HCT116 (cell line): Measurements from ENCODE around the gene SKIC8. TPM values are rescaled to one million over a fixed set of nuclear protein-coding genes. Genes with fewer than 3 reads are reported as not detected.

ENCODE experiments used
- ATAC-seq: fragments of 200-7000 bp; cut with Tn5 transposase; 2 replicates; pipeline ENCODE4 v1.9.1; 2020; ENCODE audit warnings: mild to moderate bottlenecking, moderate library complexity
- BruUV-seq: library from RNA; stranded (reverse); fragments of 400-500 nt; replicated peaks from 2 replicates; lab custom pipeline; 2021; lab: Mats Ljungman, UMichigan
- CTCF ChIA-PET: fragments of 300-600 bp; sonication (Branson Sonifier 250); formaldehyde crosslinking; loops from one replicate; lab custom pipeline; 2021; ENCODE audit warnings: antibody characterized with exemption; lab: Charles Lee
- POLR2A ChIA-PET: fragments of 300-600, 350-600 bp; sonication (Branson Sonifier 250); formaldehyde crosslinking; loops from one replicate; lab custom pipeline; 2021; ENCODE audit warnings: antibody characterized with exemption; lab: Charles Lee
- RAD21 ChIA-PET, 2 experiments: fragments of 300-600 bp; sonication (Branson Sonifier 250); formaldehyde crosslinking; loops; one replicate each; lab custom pipeline; 2023; ENCODE audit warnings: low total read pairs in 2 of 2; ENCODE audit not compliant: uncharacterized antibody in 2 of 2, unreplicated experiment in 2 of 2, low non-redundant PET in 1 of 2; lab: Charles Lee
- DNase-seq: peaks from one replicate; pipeline ENCODE4 v3.0.0-alpha.2; 2010; ENCODE audit warnings: low read depth, low spot score
- H2AFZ ChIP-seq: fragments of 200-600 bp; shearing (Covaris generic), sonication (generic); 2 replicates; pipeline ENCODE4 v1.6.1; 2017; ENCODE audit warnings: low read depth, mixed run types, mixed read lengths, antibody characterized with exemption, low read length; ENCODE audit not compliant: poor library complexity, severe bottlenecking
- H3K27ac ChIP-seq: 2 replicates; pipeline ENCODE4 v1.5.1; 2012; ENCODE audit warnings: low read depth, low read length
- H3K27me3 ChIP-seq: fragments of 200-600 bp; sonication (generic); 2 replicates; pipeline ENCODE4 v1.6.1; 2016; ENCODE audit warnings: mixed run types, low read length, mixed read lengths; ENCODE audit not compliant: insufficient read depth
- H3K36me3 ChIP-seq, 2 experiments: fragments of 200-500 bp in 1 of 2; fragments of 200-600 bp in 1 of 2; sonication (Bioruptor generic) in 1 of 2; sonication (generic) in 1 of 2; 2 replicates each; pipeline versions ENCODE4 v1.5.1 to v1.6.1; 2014 to 2016; ENCODE audit warnings: low read length in 2 of 2, inconsistent platforms in 1 of 2, mixed read lengths in 1 of 2, mixed run types in 1 of 2; ENCODE audit not compliant: insufficient read depth in 2 of 2, control insufficient read depth in 1 of 2
- H3K4me1 ChIP-seq, 2 experiments: fragments of 200-600 bp in 1 of 2; sonication (generic) in 1 of 2; 2 replicates each; pipeline versions ENCODE4 v1.5.1 to v1.6.1; 2012 to 2017; ENCODE audit warnings: low read length in 2 of 2, inconsistent platforms in 1 of 2, mild to moderate bottlenecking in 1 of 2, mixed read lengths in 1 of 2, mixed run types in 1 of 2, moderate library complexity in 1 of 2; ENCODE audit not compliant: insufficient read depth in 2 of 2, control insufficient read depth in 1 of 2
- H3K4me2 ChIP-seq: fragments of 200-600 bp; sonication (generic); 2 replicates; pipeline ENCODE4 v1.6.1; 2017; ENCODE audit warnings: mixed run types, low read length, mixed read lengths
- H3K4me3 ChIP-seq, 2 experiments: fragments of 200-600 bp in 1 of 2; sonication (generic) in 1 of 2; replicated peaks in 1 of 2; 2 replicates each; pipeline ENCODE4 v1.5.1; 2011 to 2016; ENCODE audit warnings: low read length in 2 of 2, control low read depth in 1 of 2, low read depth in 1 of 2, mild to moderate bottlenecking in 1 of 2, mixed read lengths in 1 of 2, mixed run types in 1 of 2
- H3K79me2 ChIP-seq: fragments of 200-600 bp; sonication (generic); 2 replicates; pipeline ENCODE4 v1.6.1; 2017; ENCODE audit warnings: mild to moderate bottlenecking, mixed run types, low read length, moderate library complexity, mixed read lengths; ENCODE audit not compliant: insufficient read depth
- H3K9ac ChIP-seq: fragments of 200-600 bp; sonication (generic); 2 replicates; pipeline ENCODE4 v1.6.1; 2016; ENCODE audit warnings: low read length, mixed read lengths
- H3K9me2 ChIP-seq: fragments of 200-600 bp; sonication (generic), shearing (Covaris generic); 2 replicates; pipeline ENCODE4 v1.6.1; 2017; ENCODE audit warnings: mixed run types, mild to moderate bottlenecking, moderate library complexity; ENCODE audit not compliant: insufficient read depth
- H3K9me3 ChIP-seq, 2 experiments: fragments of 200-500 bp in 1 of 2; fragments of 200-600 bp in 1 of 2; sonication (Bioruptor generic) in 1 of 2; sonication (generic) in 1 of 2; 2 replicates each; pipeline ENCODE4 v1.6.1; 2014 to 2017; ENCODE audit warnings: low read length in 2 of 2, mixed read lengths in 2 of 2, inconsistent platforms in 1 of 2, low read depth in 1 of 2, mild to moderate bottlenecking in 1 of 2, mixed run types in 1 of 2, moderate library complexity in 1 of 2; ENCODE audit not compliant: control insufficient read depth in 1 of 2, insufficient read depth in 1 of 2
- H4K20me1 ChIP-seq: fragments of 200-600 bp; sonication (generic), shearing (Covaris generic); 2 replicates; pipeline ENCODE4 v1.6.1; 2017; ENCODE audit warnings: mixed run types, mild to moderate bottlenecking, moderate library complexity; ENCODE audit not compliant: insufficient read depth
- EZH2 ChIP-seq: fragments of 200-600 bp; sonication (generic); IDR thresholded peaks from 2 replicates; pipeline ENCODE4 v1.6.1; 2017; ENCODE audit warnings: antibody characterized with exemption, mixed run types
- EZH2phosphoT487 ChIP-seq: fragments of 200-600 bp; IDR thresholded peaks from 2 replicates; pipeline ENCODE4 v1.6.1; 2018; ENCODE audit warnings: antibody characterized with exemption, borderline replicate concordance
- RAD21 ChIP-seq: IDR thresholded peaks from 2 replicates; pipeline ENCODE4 v1.6.1; 2012; ENCODE audit warnings: low read depth, mild to moderate bottlenecking
- SP1 ChIP-seq: IDR thresholded peaks from 2 replicates; pipeline ENCODE4 v1.6.1; 2012; ENCODE audit warnings: low read depth
- TCF7L2 ChIP-seq: IDR thresholded peaks from 2 replicates; pipeline ENCODE4 v1.7.0; 2011; ENCODE audit warnings: borderline replicate concordance, inconsistent platforms; ENCODE audit not compliant: insufficient read depth, insufficient read length; ENCODE audit errors: extremely low read depth
- YY1 ChIP-seq: IDR thresholded peaks from 2 replicates; pipeline ENCODE4 v1.6.1; 2011; ENCODE audit warnings: low read length, low read depth, moderate library complexity, mild to moderate bottlenecking; ENCODE audit not compliant: insufficient replicate concordance; ENCODE audit errors: extremely low read depth
- ZFX ChIP-seq: fragments of 450-650 bp; IDR thresholded peaks from 2 replicates; pipeline ENCODE4 v1.6.1; 2017
- intact Hi-C: fragments of 100-400 bp; cut with micrococcal nuclease; formaldehyde crosslinking; loops from 2 replicates; pipeline ENCODE4 v1.10.0; 2022
- total RNA-seq: library from RNA; stranded (reverse); gene quantifications from one replicate; pipeline ENCODE4 v1.2.1, GENCODE V29; 2021; ENCODE audit not compliant: unreplicated experiment
- TF ChIP-seq, protein P1 (sequence below): IDR thresholded peaks from 2 replicates; pipeline ENCODE4 v1.6.1; 2012; ENCODE audit warnings: low read depth
- TF ChIP-seq, protein P2 (sequence below): IDR thresholded peaks from 2 replicates; pipeline ENCODE4 v1.6.1; 2011; ENCODE audit warnings: mild to moderate bottlenecking, low read length, moderate library complexity; ENCODE audit not compliant: insufficient replicate concordance; ENCODE audit errors: extremely low read depth
- TF ChIP-seq, protein P3 (sequence below): IDR thresholded peaks from 2 replicates; pipeline ENCODE4 v1.6.1; 2012

Gene SKIC8
- total RNA-seq, 1 experiment from 2014 or later: 57.1 TPM

DNA sequence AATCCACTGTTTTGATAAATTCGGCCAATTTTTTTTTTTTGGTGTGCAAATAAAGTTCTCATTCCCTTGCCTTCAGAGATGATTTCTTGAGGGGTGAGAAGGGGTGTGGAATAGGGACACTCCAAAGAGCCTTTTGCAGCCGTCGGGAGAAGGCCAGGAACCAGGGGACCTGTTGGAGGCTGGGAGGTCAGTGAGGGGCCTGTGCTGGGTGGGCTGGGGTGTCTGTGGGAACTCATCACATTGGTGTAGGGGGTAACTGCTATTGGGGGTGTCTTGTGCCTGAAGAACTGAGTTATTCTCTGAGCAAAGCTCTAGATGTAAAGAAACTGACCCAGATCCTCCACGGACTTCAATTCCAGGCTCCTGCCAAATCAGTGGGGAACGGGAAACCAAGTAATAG lies 13.5 kb upstream of the SKIC8 start:
- intact Hi-C loops: no loop called here
- no TSS peak for BruUV-seq
- Histone ChIP-seq H2AFZ (no peak overlapping the region), H3K4me2 (no peak overlapping the region), H3K27me3 (no peaks in the 10 kb centered on the region), H3K4me3 (no peak overlapping the region), H3K9ac (no peak overlapping the region), H3K9me2 (no peaks in the 10 kb centered on the region), H3K9me3 (no peaks in the 10 kb centered on the region), H3K79me2 (no peaks in the 10 kb centered on the region), H3K36me3 (no peaks in the 10 kb centered on the region), H3K4me1 (peaks cover 3 to 17% of the 10 kb centered on the region in 2 experiments; a peak in 3 of 4 replicates), H4K20me1 (no peaks in the 10 kb centered on the region), H3K27ac (no peak overlapping the region)
- DNase-seq: no peak
- no peak for ATAC-seq
- POLR2A ChIA-PET: no interaction called here
- TF ChIP-seq, protein P1, sequence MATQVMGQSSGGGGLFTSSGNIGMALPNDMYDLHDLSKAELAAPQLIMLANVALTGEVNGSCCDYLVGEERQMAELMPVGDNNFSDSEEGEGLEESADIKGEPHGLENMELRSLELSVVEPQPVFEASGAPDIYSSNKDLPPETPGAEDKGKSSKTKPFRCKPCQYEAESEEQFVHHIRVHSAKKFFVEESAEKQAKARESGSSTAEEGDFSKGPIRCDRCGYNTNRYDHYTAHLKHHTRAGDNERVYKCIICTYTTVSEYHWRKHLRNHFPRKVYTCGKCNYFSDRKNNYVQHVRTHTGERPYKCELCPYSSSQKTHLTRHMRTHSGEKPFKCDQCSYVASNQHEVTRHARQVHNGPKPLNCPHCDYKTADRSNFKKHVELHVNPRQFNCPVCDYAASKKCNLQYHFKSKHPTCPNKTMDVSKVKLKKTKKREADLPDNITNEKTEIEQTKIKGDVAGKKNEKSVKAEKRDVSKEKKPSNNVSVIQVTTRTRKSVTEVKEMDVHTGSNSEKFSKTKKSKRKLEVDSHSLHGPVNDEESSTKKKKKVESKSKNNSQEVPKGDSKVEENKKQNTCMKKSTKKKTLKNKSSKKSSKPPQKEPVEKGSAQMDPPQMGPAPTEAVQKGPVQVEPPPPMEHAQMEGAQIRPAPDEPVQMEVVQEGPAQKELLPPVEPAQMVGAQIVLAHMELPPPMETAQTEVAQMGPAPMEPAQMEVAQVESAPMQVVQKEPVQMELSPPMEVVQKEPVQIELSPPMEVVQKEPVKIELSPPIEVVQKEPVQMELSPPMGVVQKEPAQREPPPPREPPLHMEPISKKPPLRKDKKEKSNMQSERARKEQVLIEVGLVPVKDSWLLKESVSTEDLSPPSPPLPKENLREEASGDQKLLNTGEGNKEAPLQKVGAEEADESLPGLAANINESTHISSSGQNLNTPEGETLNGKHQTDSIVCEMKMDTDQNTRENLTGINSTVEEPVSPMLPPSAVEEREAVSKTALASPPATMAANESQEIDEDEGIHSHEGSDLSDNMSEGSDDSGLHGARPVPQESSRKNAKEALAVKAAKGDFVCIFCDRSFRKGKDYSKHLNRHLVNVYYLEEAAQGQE: no peak
- no peak for TF ChIP-seq RAD21
- TF ChIP-seq, protein P2, sequence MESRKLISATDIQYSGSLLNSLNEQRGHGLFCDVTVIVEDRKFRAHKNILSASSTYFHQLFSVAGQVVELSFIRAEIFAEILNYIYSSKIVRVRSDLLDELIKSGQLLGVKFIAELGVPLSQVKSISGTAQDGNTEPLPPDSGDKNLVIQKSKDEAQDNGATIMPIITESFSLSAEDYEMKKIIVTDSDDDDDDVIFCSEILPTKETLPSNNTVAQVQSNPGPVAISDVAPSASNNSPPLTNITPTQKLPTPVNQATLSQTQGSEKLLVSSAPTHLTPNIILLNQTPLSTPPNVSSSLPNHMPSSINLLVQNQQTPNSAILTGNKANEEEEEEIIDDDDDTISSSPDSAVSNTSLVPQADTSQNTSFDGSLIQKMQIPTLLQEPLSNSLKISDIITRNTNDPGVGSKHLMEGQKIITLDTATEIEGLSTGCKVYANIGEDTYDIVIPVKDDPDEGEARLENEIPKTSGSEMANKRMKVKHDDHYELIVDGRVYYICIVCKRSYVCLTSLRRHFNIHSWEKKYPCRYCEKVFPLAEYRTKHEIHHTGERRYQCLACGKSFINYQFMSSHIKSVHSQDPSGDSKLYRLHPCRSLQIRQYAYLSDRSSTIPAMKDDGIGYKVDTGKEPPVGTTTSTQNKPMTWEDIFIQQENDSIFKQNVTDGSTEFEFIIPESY: no peak
- no peak for TF ChIP-seq EZH2phosphoT487
- no peak for TF ChIP-seq ZFX
- TF ChIP-seq YY1: no peak
- TF ChIP-seq SP1: no peak
- no peak for TF ChIP-seq TCF7L2
- no peak for TF ChIP-seq EZH2
- TF ChIP-seq, protein P3, sequence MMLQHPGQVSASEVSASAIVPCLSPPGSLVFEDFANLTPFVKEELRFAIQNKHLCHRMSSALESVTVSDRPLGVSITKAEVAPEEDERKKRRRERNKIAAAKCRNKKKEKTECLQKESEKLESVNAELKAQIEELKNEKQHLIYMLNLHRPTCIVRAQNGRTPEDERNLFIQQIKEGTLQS: no peak
- CTCF ChIA-PET: interaction anchor here (2.2 kb wide), 1 partner anchor 110 kb away, joined by 10 read pairs; no protein-coding TSS in a partner anchor
- RAD21 ChIA-PET: no interaction called here
